ENCODE measurements around the gene MAST4.
A peak's percentile ranks its signal among the peaks of the same experiment; 100 is the strongest.

DNA sequence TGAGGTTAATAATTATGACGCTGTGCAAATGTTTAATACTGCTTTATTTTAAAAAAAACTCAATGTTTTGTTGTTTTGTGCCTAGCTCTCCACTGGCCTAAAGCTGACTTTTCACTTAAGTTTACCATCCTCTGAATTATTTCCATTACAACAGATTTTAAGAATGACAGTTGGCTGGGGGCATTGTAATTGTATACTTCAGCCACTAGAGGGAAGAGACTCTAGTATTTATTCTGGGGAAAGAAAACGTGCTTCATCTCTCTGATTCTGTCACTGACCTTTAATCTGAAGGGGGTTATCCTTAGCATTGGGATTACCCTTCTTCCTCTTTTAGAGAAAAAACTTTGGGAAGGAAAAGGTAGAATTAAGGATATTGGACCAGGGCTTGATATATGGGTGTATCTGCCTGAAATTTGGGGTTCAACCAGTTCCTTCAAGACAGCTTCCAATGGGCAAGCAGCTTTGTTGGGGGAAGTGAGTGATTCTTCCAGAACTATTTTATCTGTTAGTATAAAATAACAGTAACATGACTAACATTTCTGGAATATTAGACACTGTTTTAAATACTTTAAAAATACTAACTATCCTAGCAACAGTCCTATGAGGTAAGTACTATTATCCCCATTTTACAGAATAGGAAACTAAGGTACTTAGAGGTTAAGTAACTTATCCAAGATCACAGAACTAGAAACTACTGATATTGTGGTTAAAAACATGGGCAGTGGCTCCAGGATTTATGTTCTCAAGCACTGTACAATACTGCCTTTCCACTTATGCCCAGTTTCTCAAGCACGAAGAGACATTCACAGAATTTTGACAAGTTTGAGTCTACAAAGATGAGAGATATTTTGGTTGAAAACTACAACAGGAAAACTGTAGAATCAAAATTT is 392.0 kb downstream of the MAST4 start:
- TF ChIP-seq EZH2 (IDR thresholded peaks at IDR 0.05; ENCODE audit: insufficient read depth, low read length): no peak
- TF ChIP-seq CTCF (IDR thresholded peaks at IDR 0.05; ENCODE audit: insufficient read depth, low read depth, low read length): peak; percentile 85
